HFFc6 (cell line): ENCODE results near the gene UGT3A1. TPM values are rescaled to one million over a fixed set of nuclear protein-coding genes. Genes with fewer than 3 reads are reported as not detected.

ENCODE experiments used
- DNase-seq: peaks from one replicate; pipeline ENCODE4 v3.0.0-alpha.2; 2018
- H3K27ac Mint-ChIP-seq: 2 replicates; pipeline ENCODE4 v1.8.0; 2020; ENCODE audit warnings: mild to moderate bottlenecking, mixed read lengths
- H3K27me3 Mint-ChIP-seq: 2 replicates; pipeline ENCODE4 v1.8.0; 2021; ENCODE audit warnings: mild to moderate bottlenecking, moderate library complexity, mixed read lengths; ENCODE audit not compliant: insufficient read depth
- H3K36me3 Mint-ChIP-seq: 2 replicates; pipeline ENCODE4 v1.8.0; 2021; ENCODE audit warnings: low read depth, mixed read lengths
- H3K4me1 Mint-ChIP-seq: 2 replicates; pipeline ENCODE4 v1.8.0; 2020; ENCODE audit warnings: low read depth, mixed read lengths
- H3K4me3 Mint-ChIP-seq: 2 replicates; pipeline ENCODE4 v1.8.0; 2020; ENCODE audit warnings: mild to moderate bottlenecking, moderate library complexity, mixed read lengths
- H3K9me3 Mint-ChIP-seq: 2 replicates; pipeline ENCODE4 v1.8.0; 2020; ENCODE audit warnings: mild to moderate bottlenecking, mixed read lengths
- CTCF ChIP-seq: fragments of 200-600 bp; sonication (generic); IDR thresholded peaks from 2 replicates; pipeline ENCODE4 v1.5.0; 2021; ENCODE audit warnings: antibody characterized with exemption, mild to moderate bottlenecking
- total RNA-seq, 6 experiments: library from RNA; stranded (reverse); fragmentation: NEBNext Ultra II Directional; extraction: Animal tissue kit (Norgen Biotek cat#: 25700); gene quantifications; 2 replicates in 1 of 6; 3 replicates in 5 of 6; pipeline ENCODE4 v1.2.3, GENCODE V29; 2021

UGT3A1 gene
- total RNA-seq, 6 experiments from 2014 or later, result not detected

- Mint-ChIP-seq H3K36me3 (no peaks in the 10 kb centered on the region), H3K4me1 (no peaks in the 10 kb centered on the region), H3K27me3 (peaks cover 9% of the 10 kb centered on the region; the same call in 1 of the 2 replicates), H3K9me3 (no peaks in the 10 kb centered on the region), H3K4me3 (no peak within 1 kb of the TSS), H3K27ac (no peak within 1 kb of the TSS)
- DNase-seq, result peak; percentile 77
- no peak for TF ChIP-seq CTCF
Observed at GRCh38 chr5:35938568-35939227, 52.5 kb downstream of the UGT3A1 start, which contains the start of gene CAPSL. Gene CAPSL (minus strand): TSS chr5:35938622. CDS start chr5:35921120, 17,502 bp downstream.

GRCh38 chr5:35926389-35927051 lies 64.7 kb downstream of the UGT3A1 start:
- Mint-ChIP-seq H3K36me3 (no peaks in the 10 kb centered on the region), H3K4me3 (peak overlapping the region; percentile 54), H3K4me1 (peaks cover 48% of the 10 kb centered on the region), H3K27ac (no peak overlapping the region), H3K27me3 (peaks cover 10% of the 10 kb centered on the region), H3K9me3 (no peaks in the 10 kb centered on the region)
- DNase-seq, result peak; percentile 30
- peak; percentile 94 for TF ChIP-seq CTCF

- H3K27me3 Mint-ChIP-seq, result peaks cover 10% of the 10 kb centered on the region
Observed at GRCh38 chr5:35924950-35925722, 66.1 kb downstream of the UGT3A1 start.

GRCh38 chr5:35924122-35924949 lies 66.9 kb downstream of the UGT3A1 start:
- peaks cover 10% of the 10 kb centered on the region for H3K27me3 Mint-ChIP-seq
- H3K4me3 Mint-ChIP-seq, result peak overlapping the region; percentile 84
- H3K36me3 Mint-ChIP-seq, result peaks cover 6% of the 10 kb centered on the region
- H3K27ac Mint-ChIP-seq, result peak overlapping the region; percentile 90
- H3K9me3 Mint-ChIP-seq, result peaks cover 5% of the 10 kb centered on the region
- DNase-seq, result peak; percentile 83
- H3K4me1 Mint-ChIP-seq, result peaks cover 55% of the 10 kb centered on the region
- TF ChIP-seq CTCF, result no peak

More at GRCh38 chr5:35924950-35925722, 66.1 kb downstream of the UGT3A1 start:
- Mint-ChIP-seq H3K9me3 (no peaks in the 10 kb centered on the region), H3K27ac (peak overlapping the region; percentile 90), H3K4me1 (peaks cover 48% of the 10 kb centered on the region), H3K4me3 (peak overlapping the region; percentile 84), H3K36me3 (no peaks in the 10 kb centered on the region)
- DNase-seq, result peak; percentile 61
- peak; percentile 85 for TF ChIP-seq CTCF

GRCh38 chr5:35922468-35922867 lies 68.7 kb downstream of the UGT3A1 start:
- TF ChIP-seq CTCF, result no peak
- H3K27me3 Mint-ChIP-seq, result peaks cover 2% of the 10 kb centered on the region
- peaks cover 8% of the 10 kb centered on the region for H3K36me3 Mint-ChIP-seq
- no peak for DNase-seq
- H3K4me3 Mint-ChIP-seq, result no peak overlapping the region
- peaks cover 6% of the 10 kb centered on the region for H3K9me3 Mint-ChIP-seq
- peaks cover 65% of the 10 kb centered on the region for H3K4me1 Mint-ChIP-seq
- H3K27ac Mint-ChIP-seq, result no peak overlapping the region
